ENCODE results near the gene GFRAL. TPM values are rescaled to one million over a fixed set of nuclear protein-coding genes. Genes with fewer than 3 reads are reported as not detected.

Gene GFRAL
- total and polyA plus RNA-seq, 4 donors = not detected

DNA sequence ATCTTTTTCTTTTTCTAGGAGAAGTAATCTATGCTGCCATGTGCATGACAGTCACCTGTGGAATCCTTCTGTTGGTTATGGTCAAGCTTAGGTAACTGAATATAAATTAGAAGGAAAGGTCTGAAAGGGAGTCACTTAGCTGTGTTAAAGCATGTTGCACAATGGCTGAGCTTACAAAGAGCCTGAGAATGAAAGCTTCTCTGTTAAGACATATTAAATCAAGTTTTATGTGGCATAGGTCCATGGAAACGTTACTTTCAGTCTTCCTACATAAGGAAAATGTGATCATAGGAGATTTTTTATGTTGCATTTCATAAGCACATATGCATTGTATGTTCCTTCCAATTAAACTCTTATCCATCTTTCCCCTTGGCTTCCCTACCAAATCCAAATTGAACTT, 72.1 kb downstream of the GFRAL start (continued):
- TF ChIP-seq NR2F2 (IDR thresholded peaks at IDR 0.05) = no peak
- TF ChIP-seq, protein P1, sequence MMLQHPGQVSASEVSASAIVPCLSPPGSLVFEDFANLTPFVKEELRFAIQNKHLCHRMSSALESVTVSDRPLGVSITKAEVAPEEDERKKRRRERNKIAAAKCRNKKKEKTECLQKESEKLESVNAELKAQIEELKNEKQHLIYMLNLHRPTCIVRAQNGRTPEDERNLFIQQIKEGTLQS (IDR thresholded peaks at IDR 0.05) = no peak
- no peak for TF ChIP-seq EGR1 (IDR thresholded peaks at IDR 0.05; ENCODE audit: low read depth in 2 of 2)
- TF ChIP-seq RXRA (IDR thresholded peaks at IDR 0.05) = no peak
- TF ChIP-seq, protein P2, sequence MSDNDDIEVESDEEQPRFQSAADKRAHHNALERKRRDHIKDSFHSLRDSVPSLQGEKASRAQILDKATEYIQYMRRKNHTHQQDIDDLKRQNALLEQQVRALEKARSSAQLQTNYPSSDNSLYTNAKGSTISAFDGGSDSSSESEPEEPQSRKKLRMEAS (IDR thresholded peaks at IDR 0.05) = no peak

DNA sequence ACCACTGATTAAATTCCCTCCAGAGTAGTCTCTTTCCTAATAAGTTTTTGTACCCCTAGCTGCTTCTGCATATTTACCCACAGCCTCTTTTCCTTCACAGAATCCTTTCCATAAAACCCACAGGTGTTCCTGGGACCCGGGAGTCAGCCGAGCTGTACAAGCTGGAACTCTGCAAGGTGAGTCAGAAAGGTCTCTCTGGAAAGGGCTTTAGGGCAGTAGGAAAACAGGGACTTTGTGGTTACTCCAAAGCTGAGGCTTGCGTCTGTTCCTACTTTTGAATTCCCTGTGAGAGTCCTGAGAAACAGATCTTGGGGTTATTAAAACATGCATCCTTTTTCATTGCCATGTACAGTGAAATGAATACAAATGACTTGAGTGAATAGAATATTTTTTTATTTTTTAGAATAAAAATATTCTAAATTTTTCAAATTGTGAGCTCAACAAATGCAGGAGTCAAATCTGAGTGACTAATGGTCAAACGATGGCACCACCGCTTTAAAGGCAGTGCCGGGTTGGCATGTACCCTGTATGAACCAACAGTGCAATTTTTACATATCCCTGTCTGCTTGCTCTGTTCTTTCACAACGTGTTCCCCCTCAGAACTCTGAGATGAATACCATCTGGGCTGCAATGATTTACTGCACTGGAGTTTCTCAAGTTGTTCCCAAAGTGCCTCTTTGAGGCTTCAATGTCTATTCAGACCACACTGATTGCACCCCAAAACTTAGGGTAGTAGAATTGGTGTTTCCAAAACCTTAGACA, 78.4 kb downstream of the GFRAL start:
- Histone ChIP-seq H3K4me3 (ENCODE audit: low read depth in 1 of 3, low read length in 3 of 3) (no peak overlapping the region), H3K9ac (ENCODE audit: low read depth in 1 of 2, low read length in 2 of 2) (no peak overlapping the region), H3K4me1 (ENCODE audit: control insufficient read depth in 4 of 4, insufficient read depth in 4 of 4, low read length in 3 of 4) (no peaks in the 10 kb centered on the region), H3K27ac (ENCODE audit: low read depth in 1 of 2, low read length in 2 of 2) (no peak overlapping the region), H3K36me3 (ENCODE audit: control insufficient read depth in 4 of 4, insufficient read depth in 3 of 4, low read depth in 1 of 4, low read length in 3 of 4) (no peaks in the 10 kb centered on the region), H3K9me3 (ENCODE audit: control insufficient read depth in 4 of 4, low read length in 3 of 4) (no peaks in the 10 kb centered on the region), H3K27me3 (ENCODE audit: control insufficient read depth in 4 of 4, insufficient read depth in 4 of 4, low read length in 3 of 4) (peaks cover 0 to 3% (median 0%) of the 10 kb centered on the region in 4 donors)
- TF ChIP-seq RXRA (IDR thresholded peaks at IDR 0.05) (no peak), REST (IDR thresholded peaks at IDR 0.05) (no peak), SP1 (IDR thresholded peaks at IDR 0.05) (no peak), TAF1 (conservative IDR thresholded peaks at IDR 0.05) (no peak)
- 70% methylated on average over 7 of the region's 7 CpGs for WGBS
- no peak for DNase-seq (ENCODE audit: low spot score)

GRCh38 chr6:55410674-55411073, 83.4 kb downstream of the GFRAL start:
- H3K9ac ChIP-seq (ENCODE audit: low read depth in 1 of 2, low read length in 2 of 2) = no peak overlapping the region
- H3K4me1 ChIP-seq (ENCODE audit: control insufficient read depth in 4 of 4, insufficient read depth in 4 of 4, low read length in 3 of 4) = no peaks in the 10 kb centered on the region
- H3K4me3 ChIP-seq (ENCODE audit: low read depth in 1 of 3, low read length in 3 of 3) = no peak overlapping the region
- no peak overlapping the region for H3K27ac ChIP-seq (ENCODE audit: low read depth in 1 of 2, low read length in 2 of 2)
- DNase-seq (ENCODE audit: low spot score) = no peak
- TF ChIP-seq RXRA (IDR thresholded peaks at IDR 0.05) = no peak
- TF ChIP-seq SP1 (IDR thresholded peaks at IDR 0.05) = no peak
- TF ChIP-seq YY1 (IDR thresholded peaks at IDR 0.05) = no peak
- no peak for TF ChIP-seq RAD21 (IDR thresholded peaks at IDR 0.05)
- TF ChIP-seq HNF4A (conservative IDR thresholded peaks at IDR 0.05) = no peak
- TF ChIP-seq, protein P2 (IDR thresholded peaks at IDR 0.05) = no peak
- H3K9me3 ChIP-seq (ENCODE audit: control insufficient read depth in 4 of 4, low read length in 3 of 4) = no peaks in the 10 kb centered on the region
- no peaks in the 10 kb centered on the region for H3K27me3 ChIP-seq (ENCODE audit: control insufficient read depth in 4 of 4, insufficient read depth in 4 of 4, low read length in 3 of 4)
- H3K36me3 ChIP-seq (ENCODE audit: control insufficient read depth in 4 of 4, insufficient read depth in 3 of 4, low read depth in 1 of 4, low read length in 3 of 4) = no peaks in the 10 kb centered on the region

GRCh38 chr6:55423933-55424332, 96.7 kb downstream of the GFRAL start:
- no peak overlapping the region for H3K4me3 ChIP-seq (ENCODE audit: low read depth in 1 of 3, low read length in 3 of 3)
- 50% methylated on average over 2 of the region's 2 CpGs for WGBS
- H3K4me1 ChIP-seq (ENCODE audit: control insufficient read depth in 4 of 4, insufficient read depth in 4 of 4, low read length in 3 of 4) = no peaks in the 10 kb centered on the region
- H3K9me3 ChIP-seq (ENCODE audit: control insufficient read depth in 4 of 4, low read length in 3 of 4) = no peaks in the 10 kb centered on the region
- no peak for DNase-seq (ENCODE audit: low spot score)
- no peak overlapping the region for H3K27ac ChIP-seq (ENCODE audit: low read depth in 1 of 2, low read length in 2 of 2)
- no peak for TF ChIP-seq HNF4A (conservative IDR thresholded peaks at IDR 0.05)
- TF ChIP-seq FOXA2 (IDR thresholded peaks at IDR 0.05) = no peak
- TF ChIP-seq, protein P3, sequence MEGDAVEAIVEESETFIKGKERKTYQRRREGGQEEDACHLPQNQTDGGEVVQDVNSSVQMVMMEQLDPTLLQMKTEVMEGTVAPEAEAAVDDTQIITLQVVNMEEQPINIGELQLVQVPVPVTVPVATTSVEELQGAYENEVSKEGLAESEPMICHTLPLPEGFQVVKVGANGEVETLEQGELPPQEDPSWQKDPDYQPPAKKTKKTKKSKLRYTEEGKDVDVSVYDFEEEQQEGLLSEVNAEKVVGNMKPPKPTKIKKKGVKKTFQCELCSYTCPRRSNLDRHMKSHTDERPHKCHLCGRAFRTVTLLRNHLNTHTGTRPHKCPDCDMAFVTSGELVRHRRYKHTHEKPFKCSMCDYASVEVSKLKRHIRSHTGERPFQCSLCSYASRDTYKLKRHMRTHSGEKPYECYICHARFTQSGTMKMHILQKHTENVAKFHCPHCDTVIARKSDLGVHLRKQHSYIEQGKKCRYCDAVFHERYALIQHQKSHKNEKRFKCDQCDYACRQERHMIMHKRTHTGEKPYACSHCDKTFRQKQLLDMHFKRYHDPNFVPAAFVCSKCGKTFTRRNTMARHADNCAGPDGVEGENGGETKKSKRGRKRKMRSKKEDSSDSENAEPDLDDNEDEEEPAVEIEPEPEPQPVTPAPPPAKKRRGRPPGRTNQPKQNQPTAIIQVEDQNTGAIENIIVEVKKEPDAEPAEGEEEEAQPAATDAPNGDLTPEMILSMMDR (IDR thresholded peaks at IDR 0.05; ENCODE audit: low read depth, low read length, missing input control) = no peak
- no peak for TF ChIP-seq YY1 (IDR thresholded peaks at IDR 0.05)
- TF ChIP-seq, protein P1 (IDR thresholded peaks at IDR 0.05) = no peak
- no peak for TF ChIP-seq HNF4G (IDR thresholded peaks at IDR 0.05)
- TF ChIP-seq FOXA1 (IDR thresholded peaks at IDR 0.05) = no peak
- TF ChIP-seq SP1 (IDR thresholded peaks at IDR 0.05) = no peak
- no peak for TF ChIP-seq RXRA (IDR thresholded peaks at IDR 0.05)
- no peak for TF ChIP-seq EGR1 (IDR thresholded peaks at IDR 0.05; ENCODE audit: low read depth in 2 of 2)
- TF ChIP-seq GABPA (IDR thresholded peaks at IDR 0.05 in 1 of 2, conservative IDR thresholded peaks at IDR 0.05 in 1 of 2) = no peak
- no peak for TF ChIP-seq JUND (IDR thresholded peaks at IDR 0.05)
- TF ChIP-seq TAF1 (conservative IDR thresholded peaks at IDR 0.05) = no peak
- no peak for TF ChIP-seq NR2F2 (IDR thresholded peaks at IDR 0.05)
- TF ChIP-seq RAD21 (IDR thresholded peaks at IDR 0.05) = no peak
- H3K9ac ChIP-seq (ENCODE audit: low read depth in 1 of 2, low read length in 2 of 2) = no peak overlapping the region
- no peaks in the 10 kb centered on the region for H3K36me3 ChIP-seq (ENCODE audit: control insufficient read depth in 4 of 4, insufficient read depth in 3 of 4, low read depth in 1 of 4, low read length in 3 of 4)
- H3K27me3 ChIP-seq (ENCODE audit: control insufficient read depth in 4 of 4, insufficient read depth in 4 of 4, low read length in 3 of 4) = no peaks in the 10 kb centered on the region

Measured in liver (tissue), 9 donors.